Keratinocyte (primary cell): ENCODE data around the gene RAMAC. TPM values are rescaled to one million over a fixed set of nuclear protein-coding genes. Genes with fewer than 3 reads are reported as not detected.

Experiments
- DNase-seq: peaks from one replicate; pipeline ENCODE4 v3.0.0-alpha.2; 2011; ENCODE audit warnings: low read depth, missing footprints, low spot score
- FAIRE-seq: peaks from 2 replicates; lab custom pipeline; 2011; peaks lifted over from hg19 to GRCh38; lab: Jason Lieb, UNC
- H2AFZ ChIP-seq: 2 replicates; pipeline ENCODE4 v1.6.0; 2012; ENCODE audit warnings: low read length, control low read depth, inconsistent platforms; ENCODE audit not compliant: control insufficient read depth
- H3K27ac ChIP-seq: 2 replicates; pipeline ENCODE4 v1.5.1; 2011; ENCODE audit warnings: low read length; ENCODE audit not compliant: control insufficient read depth, insufficient read depth
- H3K27me3 ChIP-seq: 3 replicates; pipeline ENCODE4 v1.6.0; 2011; ENCODE audit warnings: low read length; ENCODE audit not compliant: control insufficient read depth, insufficient read depth; ENCODE audit errors: extremely low read depth
- H3K36me3 ChIP-seq, 2 experiments: 2 replicates in 1 of 2; 3 replicates in 1 of 2; pipeline ENCODE4 v1.5.1; 2011; ENCODE audit warnings: low read length in 2 of 2, mild to moderate bottlenecking in 1 of 2; ENCODE audit not compliant: control insufficient read depth in 2 of 2, insufficient read depth in 2 of 2; ENCODE audit errors: extremely low read depth in 1 of 2
- H3K4me1 ChIP-seq: 3 replicates; pipeline ENCODE4 v1.5.1; 2011; ENCODE audit warnings: low read length; ENCODE audit not compliant: control insufficient read depth, insufficient read depth; ENCODE audit errors: extremely low read depth
- H3K4me2 ChIP-seq: 3 replicates; pipeline ENCODE4 v1.6.0; 2011; ENCODE audit warnings: low read depth, low read length; ENCODE audit not compliant: control insufficient read depth, insufficient read depth; ENCODE audit errors: extremely low read depth
- H3K4me3 ChIP-seq, 3 experiments: fragments of 200-600 bp in 1 of 3; sonication (generic) in 1 of 3; 2 replicates in 2 of 3; 3 replicates in 1 of 3; pipeline ENCODE4 v1.5.1; 2011 to 2016; ENCODE audit warnings: low read length in 3 of 3, mild to moderate bottlenecking in 3 of 3, control low read depth in 2 of 3, inconsistent platforms in 1 of 3, low read depth in 1 of 3, mixed read lengths in 1 of 3, mixed run types in 1 of 3, moderate library complexity in 1 of 3; ENCODE audit not compliant: control insufficient read depth in 2 of 3, insufficient read depth in 2 of 3; ENCODE audit errors: extremely low read depth in 1 of 3
- H3K79me2 ChIP-seq: 2 replicates; pipeline ENCODE4 v1.6.0; 2012; ENCODE audit warnings: low read length; ENCODE audit not compliant: control insufficient read depth, insufficient read depth
- H3K9ac ChIP-seq: 3 replicates; pipeline ENCODE4 v1.6.0; 2011; ENCODE audit warnings: low read length; ENCODE audit not compliant: control insufficient read depth, insufficient read depth; ENCODE audit errors: extremely low read depth
- H3K9me1 ChIP-seq: 3 replicates; pipeline ENCODE4 v1.6.0; 2011; ENCODE audit warnings: low read length; ENCODE audit not compliant: control insufficient read depth, insufficient read depth; ENCODE audit errors: extremely low read depth
- H3K9me3 ChIP-seq: 2 replicates; pipeline ENCODE4 v1.5.1; 2012; ENCODE audit warnings: low read depth, low read length; ENCODE audit not compliant: control insufficient read depth
- H4K20me1 ChIP-seq: 3 replicates; pipeline ENCODE4 v1.6.0; 2011; ENCODE audit warnings: low read length; ENCODE audit not compliant: control insufficient read depth, insufficient read depth; ENCODE audit errors: extremely low read depth
- CTCF ChIP-seq, 3 experiments: IDR thresholded peaks in 1 of 3; conservative IDR thresholded peaks in 1 of 3; optimal IDR thresholded peaks in 1 of 3; 2 replicates in 2 of 3; 3 replicates in 1 of 3; pipeline versions ENCODE3 to v1.5.1; 2011; ENCODE audit warnings: low read length in 3 of 3, mild to moderate bottlenecking in 3 of 3, moderate library complexity in 2 of 3, control low read depth in 1 of 3, inconsistent platforms in 1 of 3; ENCODE audit not compliant: insufficient read depth in 2 of 3; ENCODE audit errors: extremely low read depth in 1 of 3
- EZH2 ChIP-seq: IDR thresholded peaks from one replicate; pipeline ENCODE4 v1.6.1; 2012; ENCODE audit warnings: inconsistent platforms, mild to moderate bottlenecking, low read length, moderate library complexity
- dilution Hi-C: fragments of 300-500 bp; cut with MboI; formaldehyde crosslinking; loops from one replicate; pipeline ENCODE4 v1.7.0; 2020; ENCODE audit warnings: low sequenced_read_pairs; ENCODE audit not compliant: extremely low pct_ligation_motif_present
- polyA plus RNA-seq, 5 experiments: library from polyadenylated mRNA; depleted of rRNA in 3 of 5; stranded (reverse) in 3 of 5; stranded (forward) in 1 of 5; unstranded in 1 of 5; fragments of >200 nt; gene quantifications; 1 replicate in 1 of 5; 2 replicates in 3 of 5; 3 replicates in 1 of 5; pipeline versions ENCODE4 v1.2.1 to v1.2.3, GENCODE V29; 2011 to 2012; ENCODE audit warnings: missing spikeins in 2 of 5, low read depth in 1 of 5, low replicate concordance in 1 of 5

The RAMAC gene
- polyA plus RNA-seq, 1 donor (not counting 4 experiments of a cell fraction or from before 2014, with no cell fraction given), result 35.3 TPM

GRCh38 chr15:82963471-82964341 is 22.3 kb upstream of the RAMAC start:
- H3K4me3 ChIP-seq, result no peak overlapping the region
- peaks cover 5% of the 10 kb centered on the region for H3K4me1 ChIP-seq
- H3K27ac ChIP-seq, result no peak overlapping the region
- H3K9ac ChIP-seq, result no peak overlapping the region
- H2AFZ ChIP-seq, result no peak overlapping the region
- H3K4me2 ChIP-seq, result no peak overlapping the region
- H3K9me1 ChIP-seq, result no peaks in the 10 kb centered on the region
- no peaks in the 10 kb centered on the region for H3K36me3 ChIP-seq
- FAIRE-seq (no peak), DNase-seq (no peak)
- H4K20me1 ChIP-seq, result no peaks in the 10 kb centered on the region
- H3K79me2 ChIP-seq, result no peaks in the 10 kb centered on the region
- dilution Hi-C loops, result no loop called here
- no peak for TF ChIP-seq EZH2
- TF ChIP-seq CTCF (optimal IDR thresholded peaks at IDR 0.05 in 1 of 3, IDR thresholded peaks at IDR 0.05 in 1 of 3, conservative IDR thresholded peaks at IDR 0.05 in 1 of 3; ENCODE audit: extremely low read depth in 1 of 3, insufficient read depth in 2 of 3, low read length in 3 of 3), result no peak
- no peaks in the 10 kb centered on the region for H3K9me3 ChIP-seq
- no peaks in the 10 kb centered on the region for H3K27me3 ChIP-seq

DNA sequence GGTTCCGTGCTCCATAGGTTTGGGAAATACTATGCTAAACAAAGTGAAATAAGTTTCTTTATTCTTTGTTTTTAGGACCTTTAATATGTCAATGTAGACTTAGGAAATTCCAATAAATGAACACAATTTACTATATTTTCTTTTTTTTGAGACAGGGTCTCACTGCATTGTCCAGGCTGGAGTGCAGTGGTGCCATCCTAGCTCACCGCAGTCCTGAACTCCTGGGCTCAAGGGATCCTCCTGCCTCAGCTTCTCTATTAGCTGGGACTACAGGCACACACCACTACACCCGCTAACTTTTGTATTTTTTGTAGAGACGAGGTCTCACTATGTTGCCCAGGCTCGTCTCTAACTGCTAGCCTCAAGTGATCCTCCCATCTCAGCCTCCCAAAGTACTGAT is 21.1 kb upstream of the RAMAC start:
- Histone ChIP-seq H3K4me2 (no peak overlapping the region), H3K4me1 (peaks cover 5% of the 10 kb centered on the region), H3K79me2 (no peaks in the 10 kb centered on the region), H3K27me3 (peaks cover 4% of the 10 kb centered on the region), H3K4me3 (no peak overlapping the region), H3K36me3 (no peaks in the 10 kb centered on the region), H3K27ac (no peak overlapping the region), H3K9ac (no peak overlapping the region), H4K20me1 (no peaks in the 10 kb centered on the region), H2AFZ (no peak overlapping the region), H3K9me1 (no peaks in the 10 kb centered on the region), H3K9me3 (no peaks in the 10 kb centered on the region)
- DNase-seq (no peak), FAIRE-seq (no peak)
- TF ChIP-seq EZH2, result no peak
- TF ChIP-seq CTCF (optimal IDR thresholded peaks at IDR 0.05 in 1 of 3, IDR thresholded peaks at IDR 0.05 in 1 of 3, conservative IDR thresholded peaks at IDR 0.05 in 1 of 3; ENCODE audit: extremely low read depth in 1 of 3, insufficient read depth in 2 of 3, low read length in 3 of 3), result no peak
- dilution Hi-C loops, result no loop called here
